HG02642 (cell line): Measurements from ENCODE around the gene SRGAP3.

Experiments
- ATAC-seq: cut with Tn5 transposase; IDR thresholded peaks from one replicate; pipeline ENCODE4 v1.9.1; 2021; ENCODE audit warnings: mild to moderate bottlenecking; ENCODE audit not compliant: unreplicated experiment, poor library complexity

SRGAP3 gene

GRCh38 chr3:9204253-9204992 is 45.0 kb downstream of the SRGAP3 start:
- ATAC-seq = no peak

DNA sequence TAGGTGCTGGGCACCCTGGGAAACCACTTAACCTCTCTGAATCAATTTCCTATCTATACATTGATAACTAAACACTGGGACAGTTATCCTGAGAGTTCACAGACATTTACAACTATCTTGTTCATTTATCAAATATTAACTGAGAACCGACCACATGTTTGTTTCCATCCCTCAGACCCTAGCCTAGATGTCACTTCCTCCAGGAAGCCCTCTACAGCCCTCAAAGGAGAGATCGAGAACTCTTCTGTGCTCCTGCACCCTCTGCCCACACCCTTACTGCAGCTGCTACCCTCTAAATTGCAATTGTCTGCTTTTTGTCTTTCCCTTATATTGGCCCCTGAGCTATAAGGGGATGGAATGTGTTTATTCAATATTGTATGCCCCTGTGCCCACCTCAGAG is 46.1 kb downstream of the SRGAP3 start:
- ATAC-seq = no peak

DNA sequence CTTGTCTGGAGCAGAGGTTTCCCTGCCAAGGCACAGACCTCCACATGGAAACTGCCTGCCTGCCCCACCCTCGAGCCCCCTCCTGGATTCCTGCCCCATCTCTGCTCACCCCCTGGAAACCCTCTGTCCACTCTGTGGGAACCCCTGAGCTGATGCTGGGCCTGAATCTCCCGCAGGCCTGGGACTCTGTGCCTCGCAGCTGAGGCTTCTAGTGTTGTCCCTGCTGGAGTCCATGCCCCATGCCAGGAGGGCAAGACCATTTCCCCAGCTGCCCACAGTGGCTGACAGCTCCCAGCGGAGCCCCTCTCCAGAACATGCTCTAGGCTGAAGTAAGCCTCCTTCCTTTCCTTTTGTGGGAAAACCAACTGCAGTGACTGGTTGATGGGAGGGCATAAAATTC is 46.9 kb downstream of the SRGAP3 start:
- ATAC-seq = no peak

DNA sequence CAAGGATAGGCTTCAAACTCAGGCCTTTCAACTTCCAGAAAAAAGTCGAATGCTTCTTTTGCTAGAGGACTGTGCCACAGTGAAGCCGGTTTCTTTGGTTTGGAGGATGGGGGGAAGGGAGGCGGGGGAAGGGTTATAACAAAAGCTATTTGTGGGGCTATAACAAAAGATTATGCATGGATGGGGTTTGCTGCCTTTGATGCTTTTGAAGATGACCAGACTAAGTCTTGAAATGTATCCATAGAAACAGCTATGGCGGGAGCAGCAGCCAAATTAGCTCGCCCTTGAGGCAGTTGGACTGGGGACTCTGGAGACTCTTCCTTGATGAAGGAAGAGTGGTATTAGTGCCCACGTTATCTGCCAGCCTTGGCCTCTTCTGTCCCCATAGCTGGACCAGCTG is 47.5 kb downstream of the SRGAP3 start:
- no peak for ATAC-seq

DNA sequence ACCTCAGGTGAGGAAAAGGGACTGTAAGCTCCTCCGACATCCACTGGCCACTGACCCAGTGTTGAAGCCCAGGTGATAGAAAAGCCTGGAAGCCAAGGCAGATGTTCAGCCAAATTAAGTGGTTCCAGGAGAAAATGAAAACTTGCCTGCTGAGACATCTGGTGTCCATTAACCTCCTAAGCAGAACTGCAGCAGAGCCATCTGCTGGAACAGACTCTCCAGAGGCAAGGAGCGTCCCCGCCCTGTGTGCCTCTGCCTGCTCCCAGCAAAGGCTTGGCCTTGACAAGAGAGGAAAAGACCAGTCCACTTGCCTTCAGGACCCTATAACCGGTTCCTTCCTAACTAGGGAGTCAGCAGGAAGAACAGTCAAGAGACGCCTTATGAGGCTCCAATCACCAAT is 48.2 kb downstream of the SRGAP3 start:
- no peak for ATAC-seq

GRCh38 chr3:9199775-9200174 is 49.7 kb downstream of the SRGAP3 start:
- no peak for ATAC-seq

DNA sequence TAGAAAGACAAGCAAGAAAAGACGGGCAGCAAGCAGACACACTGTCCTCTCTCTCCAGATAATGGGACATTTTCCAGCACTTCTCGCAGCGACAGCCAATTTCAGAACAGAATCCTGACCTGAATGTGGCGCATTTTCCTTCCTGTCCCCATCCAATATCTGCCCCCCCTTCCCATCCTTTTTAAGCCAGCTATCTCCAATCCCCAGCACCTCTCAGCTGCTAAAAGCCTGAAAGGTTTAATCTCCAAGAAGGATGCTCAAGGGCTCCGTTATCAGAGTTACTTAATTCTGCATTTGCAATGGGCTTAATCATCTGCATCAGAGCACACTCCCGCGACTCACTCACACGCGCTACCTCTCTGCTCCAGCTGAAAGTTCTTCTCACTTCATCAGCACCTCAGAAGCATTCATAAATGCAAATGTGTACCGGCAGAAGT is 50.5 kb downstream of the SRGAP3 start:
- ATAC-seq = no peak

GRCh38 chr3:9198261-9198660 is 51.2 kb downstream of the SRGAP3 start:
- ATAC-seq = no peak

DNA sequence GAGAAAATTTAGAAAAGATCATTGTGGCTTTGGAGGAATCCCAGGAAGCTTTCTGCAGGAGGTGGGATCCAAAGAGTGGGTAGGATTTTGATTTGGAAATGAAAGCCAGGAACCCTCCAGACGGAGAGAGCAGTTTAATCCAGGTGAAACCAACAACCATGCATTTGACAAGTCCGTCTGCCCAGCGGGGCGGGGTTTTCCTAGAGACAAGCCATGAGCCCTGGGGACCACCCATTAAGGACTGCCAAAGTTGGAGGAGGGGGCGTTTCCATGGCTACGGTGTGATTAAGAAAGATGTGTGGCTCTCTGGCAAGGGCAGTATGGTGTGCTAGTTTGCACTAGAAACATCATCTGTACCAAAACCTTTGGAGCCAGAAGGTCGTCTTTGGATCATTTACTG is 53.4 kb downstream of the SRGAP3 start:
- no peak for ATAC-seq

GRCh38 chr3:9195390-9195789 is 54.1 kb downstream of the SRGAP3 start:
- no peak for ATAC-seq

GRCh38 chr3:9194509-9195184 is 54.8 kb downstream of the SRGAP3 start:
- no peak for ATAC-seq

- no peak for ATAC-seq
Measured at GRCh38 chr3:9193633-9194195, 55.7 kb downstream of the SRGAP3 start.

- no peak for ATAC-seq
Measured at GRCh38 chr3:9193211-9193610, 56.2 kb downstream of the SRGAP3 start.

DNA sequence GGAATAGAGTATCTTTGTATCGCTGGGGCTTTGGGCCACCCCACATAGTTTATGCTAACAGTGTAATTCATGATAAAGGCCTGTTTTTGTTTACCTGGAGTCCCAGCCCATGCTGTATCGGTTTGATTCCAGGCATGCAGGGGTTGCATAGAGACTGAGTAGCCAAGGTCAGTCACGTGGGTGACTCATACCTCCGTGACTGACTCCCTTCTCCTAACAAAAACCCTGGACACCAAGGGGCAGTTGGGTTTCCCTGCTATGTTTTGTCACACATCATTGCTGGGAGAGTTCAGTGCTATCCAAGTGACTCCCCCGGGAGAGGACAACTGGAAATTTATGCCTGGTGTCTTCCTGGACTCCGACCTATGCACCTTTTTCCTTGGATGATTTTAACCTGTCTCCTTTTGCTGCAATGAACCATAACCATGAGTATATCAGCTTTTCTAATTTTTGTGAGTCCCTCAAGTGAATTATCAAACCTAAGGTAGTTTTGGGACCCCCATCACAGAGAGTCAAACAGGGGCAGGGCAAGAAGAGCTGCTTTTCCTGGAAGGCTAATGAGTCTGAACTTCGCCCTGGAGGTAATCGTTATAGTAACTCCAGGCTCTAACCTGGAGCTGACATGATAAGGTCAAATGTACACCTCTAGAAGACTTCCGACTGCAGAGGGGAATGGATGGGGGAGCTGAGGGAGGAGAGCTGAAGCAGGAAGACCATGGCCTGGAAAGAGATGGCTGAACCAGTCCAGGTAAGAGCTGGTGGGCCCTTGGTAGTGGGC is 57.0 kb downstream of the SRGAP3 start:
- no peak for ATAC-seq

GRCh38 chr3:9190276-9190675 is 59.2 kb downstream of the SRGAP3 start:
- no peak for ATAC-seq

- no peak for ATAC-seq
Measured at GRCh38 chr3:9188583-9188982, 60.9 kb downstream of the SRGAP3 start.

GRCh38 chr3:9185701-9186100 is 63.7 kb downstream of the SRGAP3 start:
- ATAC-seq = no peak

DNA sequence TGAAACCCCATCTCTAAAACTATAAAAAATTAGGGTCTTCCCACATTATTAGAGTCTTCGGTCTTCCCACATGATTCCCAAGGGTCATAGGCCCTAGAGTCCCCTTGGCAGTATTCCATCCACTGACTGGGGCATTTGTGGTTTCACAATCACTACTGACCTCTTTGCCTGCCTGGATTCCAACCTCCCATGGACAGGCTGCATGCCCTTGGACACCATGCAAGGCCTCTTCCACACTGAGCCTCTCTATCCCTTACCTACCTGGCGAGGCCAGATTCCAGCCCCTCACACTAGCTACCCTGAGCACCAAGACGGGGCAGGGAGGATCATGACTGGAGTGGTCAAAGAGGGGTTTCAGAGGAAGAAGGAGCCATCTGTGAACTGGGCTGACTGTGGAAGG is 64.4 kb downstream of the SRGAP3 start:
- no peak for ATAC-seq

GRCh38 chr3:9184461-9184835 is 65.0 kb downstream of the SRGAP3 start:
- no peak for ATAC-seq

DNA sequence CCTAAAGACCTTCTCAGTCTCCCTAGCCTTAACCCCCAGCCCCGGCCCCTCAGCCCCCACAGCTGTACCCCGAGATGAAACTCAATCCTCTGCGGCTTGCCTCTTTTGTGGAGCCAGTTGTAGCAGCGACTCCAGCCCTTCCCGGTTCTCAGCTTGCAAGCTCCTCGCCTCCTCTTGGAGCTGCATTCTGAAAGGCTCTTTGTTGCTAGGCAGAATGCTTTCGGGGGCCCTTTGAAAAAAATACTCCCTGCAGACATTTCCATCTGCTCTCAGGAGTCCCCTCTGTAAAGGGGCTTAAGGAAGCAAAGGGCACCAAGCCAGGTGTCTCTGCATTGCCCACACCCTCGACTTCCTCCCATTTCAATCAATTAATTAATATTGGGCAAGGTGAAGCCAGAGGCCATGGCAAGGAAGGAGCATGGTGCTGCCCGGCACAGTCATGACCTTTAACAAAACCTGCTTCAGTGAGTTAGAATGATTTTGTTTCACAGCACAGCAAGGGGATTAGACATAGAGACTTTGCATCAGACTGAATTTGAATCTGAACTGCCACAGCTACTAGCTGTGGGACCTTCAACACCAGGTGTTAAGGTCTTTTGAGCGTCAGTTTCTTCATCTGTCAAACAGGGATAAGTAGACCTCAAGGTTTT is 65.5 kb downstream of the SRGAP3 start:
- ATAC-seq = no peak

- no peak for ATAC-seq
Measured at GRCh38 chr3:9183011-9183410, 66.4 kb downstream of the SRGAP3 start.
